Keratinocyte (primary cell): Measurements from ENCODE around the gene MBLAC1. TPM values are rescaled to one million over a fixed set of nuclear protein-coding genes. Genes with fewer than 3 reads are reported as not detected.

Experiments used
- DNase-seq: peaks from one replicate; pipeline ENCODE4 v3.0.0-alpha.2; 2011; ENCODE audit warnings: low read depth, missing footprints, low spot score
- FAIRE-seq: peaks from 2 replicates; lab custom pipeline; 2011; peaks lifted over from hg19 to GRCh38; lab: Jason Lieb, UNC
- H2AFZ ChIP-seq: 2 replicates; pipeline ENCODE4 v1.6.0; 2012; ENCODE audit warnings: low read length, control low read depth, inconsistent platforms; ENCODE audit not compliant: control insufficient read depth
- H3K27ac ChIP-seq: 2 replicates; pipeline ENCODE4 v1.5.1; 2011; ENCODE audit warnings: low read length; ENCODE audit not compliant: control insufficient read depth, insufficient read depth
- H3K27me3 ChIP-seq: 3 replicates; pipeline ENCODE4 v1.6.0; 2011; ENCODE audit warnings: low read length; ENCODE audit not compliant: control insufficient read depth, insufficient read depth; ENCODE audit errors: extremely low read depth
- H3K36me3 ChIP-seq, 2 experiments: 2 replicates in 1 of 2; 3 replicates in 1 of 2; pipeline ENCODE4 v1.5.1; 2011; ENCODE audit warnings: low read length in 2 of 2, mild to moderate bottlenecking in 1 of 2; ENCODE audit not compliant: control insufficient read depth in 2 of 2, insufficient read depth in 2 of 2; ENCODE audit errors: extremely low read depth in 1 of 2
- H3K4me1 ChIP-seq: 3 replicates; pipeline ENCODE4 v1.5.1; 2011; ENCODE audit warnings: low read length; ENCODE audit not compliant: control insufficient read depth, insufficient read depth; ENCODE audit errors: extremely low read depth
- H3K4me2 ChIP-seq: 3 replicates; pipeline ENCODE4 v1.6.0; 2011; ENCODE audit warnings: low read depth, low read length; ENCODE audit not compliant: control insufficient read depth, insufficient read depth; ENCODE audit errors: extremely low read depth
- H3K4me3 ChIP-seq, 3 experiments: fragments of 200-600 bp in 1 of 3; sonication (generic) in 1 of 3; 2 replicates in 2 of 3; 3 replicates in 1 of 3; pipeline ENCODE4 v1.5.1; 2011 to 2016; ENCODE audit warnings: low read length in 3 of 3, mild to moderate bottlenecking in 3 of 3, control low read depth in 2 of 3, inconsistent platforms in 1 of 3, low read depth in 1 of 3, mixed read lengths in 1 of 3, mixed run types in 1 of 3, moderate library complexity in 1 of 3; ENCODE audit not compliant: control insufficient read depth in 2 of 3, insufficient read depth in 2 of 3; ENCODE audit errors: extremely low read depth in 1 of 3
- H3K79me2 ChIP-seq: 2 replicates; pipeline ENCODE4 v1.6.0; 2012; ENCODE audit warnings: low read length; ENCODE audit not compliant: control insufficient read depth, insufficient read depth
- H3K9ac ChIP-seq: 3 replicates; pipeline ENCODE4 v1.6.0; 2011; ENCODE audit warnings: low read length; ENCODE audit not compliant: control insufficient read depth, insufficient read depth; ENCODE audit errors: extremely low read depth
- H3K9me1 ChIP-seq: 3 replicates; pipeline ENCODE4 v1.6.0; 2011; ENCODE audit warnings: low read length; ENCODE audit not compliant: control insufficient read depth, insufficient read depth; ENCODE audit errors: extremely low read depth
- H3K9me3 ChIP-seq: 2 replicates; pipeline ENCODE4 v1.5.1; 2012; ENCODE audit warnings: low read depth, low read length; ENCODE audit not compliant: control insufficient read depth
- H4K20me1 ChIP-seq: 3 replicates; pipeline ENCODE4 v1.6.0; 2011; ENCODE audit warnings: low read length; ENCODE audit not compliant: control insufficient read depth, insufficient read depth; ENCODE audit errors: extremely low read depth
- EZH2 ChIP-seq: IDR thresholded peaks from one replicate; pipeline ENCODE4 v1.6.1; 2012; ENCODE audit warnings: inconsistent platforms, mild to moderate bottlenecking, low read length, moderate library complexity
- dilution Hi-C: fragments of 300-500 bp; cut with MboI; formaldehyde crosslinking; loops from one replicate; pipeline ENCODE4 v1.7.0; 2020; ENCODE audit warnings: low sequenced_read_pairs; ENCODE audit not compliant: extremely low pct_ligation_motif_present
- polyA plus RNA-seq, 5 experiments: library from polyadenylated mRNA; depleted of rRNA in 3 of 5; stranded (reverse) in 3 of 5; stranded (forward) in 1 of 5; unstranded in 1 of 5; fragments of >200 nt; gene quantifications; 1 replicate in 1 of 5; 2 replicates in 3 of 5; 3 replicates in 1 of 5; pipeline versions ENCODE4 v1.2.1 to v1.2.3, GENCODE V29; 2011 to 2012; ENCODE audit warnings: missing spikeins in 2 of 5, low read depth in 1 of 5, low replicate concordance in 1 of 5
- TF ChIP-seq, protein P1 (sequence below), 3 experiments: IDR thresholded peaks in 1 of 3; conservative IDR thresholded peaks in 1 of 3; optimal IDR thresholded peaks in 1 of 3; 2 replicates in 2 of 3; 3 replicates in 1 of 3; pipeline versions ENCODE3 to v1.5.1; 2011; ENCODE audit warnings: low read length in 3 of 3, mild to moderate bottlenecking in 3 of 3, moderate library complexity in 2 of 3, control low read depth in 1 of 3, inconsistent platforms in 1 of 3; ENCODE audit not compliant: insufficient read depth in 2 of 3; ENCODE audit errors: extremely low read depth in 1 of 3

MBLAC1 gene
- polyA plus RNA-seq, 1 donor (not counting 4 experiments of a cell fraction or from before 2014, with no cell fraction given), result 0.21 TPM

- Histone ChIP-seq H3K4me1 (peaks cover 15% of the 10 kb centered on the region), H4K20me1 (no peaks in the 10 kb centered on the region), H3K4me2 (no peak overlapping the region), H3K36me3 (peaks cover 29 to 37% of the 10 kb centered on the region in 2 experiments), H3K9me1 (no peaks in the 10 kb centered on the region), H3K4me3 (no peak overlapping the region), H2AFZ (no peak overlapping the region), H3K79me2 (peaks cover 58% of the 10 kb centered on the region), H3K27me3 (no peaks in the 10 kb centered on the region), H3K27ac (no peak overlapping the region), H3K9me3 (no peaks in the 10 kb centered on the region), H3K9ac (no peak overlapping the region)
- DNase-seq, result no peak
- TF ChIP-seq EZH2, result no peak
- TF ChIP-seq, protein P1, sequence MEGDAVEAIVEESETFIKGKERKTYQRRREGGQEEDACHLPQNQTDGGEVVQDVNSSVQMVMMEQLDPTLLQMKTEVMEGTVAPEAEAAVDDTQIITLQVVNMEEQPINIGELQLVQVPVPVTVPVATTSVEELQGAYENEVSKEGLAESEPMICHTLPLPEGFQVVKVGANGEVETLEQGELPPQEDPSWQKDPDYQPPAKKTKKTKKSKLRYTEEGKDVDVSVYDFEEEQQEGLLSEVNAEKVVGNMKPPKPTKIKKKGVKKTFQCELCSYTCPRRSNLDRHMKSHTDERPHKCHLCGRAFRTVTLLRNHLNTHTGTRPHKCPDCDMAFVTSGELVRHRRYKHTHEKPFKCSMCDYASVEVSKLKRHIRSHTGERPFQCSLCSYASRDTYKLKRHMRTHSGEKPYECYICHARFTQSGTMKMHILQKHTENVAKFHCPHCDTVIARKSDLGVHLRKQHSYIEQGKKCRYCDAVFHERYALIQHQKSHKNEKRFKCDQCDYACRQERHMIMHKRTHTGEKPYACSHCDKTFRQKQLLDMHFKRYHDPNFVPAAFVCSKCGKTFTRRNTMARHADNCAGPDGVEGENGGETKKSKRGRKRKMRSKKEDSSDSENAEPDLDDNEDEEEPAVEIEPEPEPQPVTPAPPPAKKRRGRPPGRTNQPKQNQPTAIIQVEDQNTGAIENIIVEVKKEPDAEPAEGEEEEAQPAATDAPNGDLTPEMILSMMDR (optimal IDR thresholded peaks at IDR 0.05 in 1 of 3, IDR thresholded peaks at IDR 0.05 in 1 of 3, conservative IDR thresholded peaks at IDR 0.05 in 1 of 3; ENCODE audit: extremely low read depth in 1 of 3, insufficient read depth in 2 of 3, low read length in 3 of 3), result no peak
- FAIRE-seq, result no peak
- dilution Hi-C loops, result no loop called here
Observed at GRCh38 chr7:100079024-100079560, 47.7 kb upstream of the MBLAC1 start.

DNA sequence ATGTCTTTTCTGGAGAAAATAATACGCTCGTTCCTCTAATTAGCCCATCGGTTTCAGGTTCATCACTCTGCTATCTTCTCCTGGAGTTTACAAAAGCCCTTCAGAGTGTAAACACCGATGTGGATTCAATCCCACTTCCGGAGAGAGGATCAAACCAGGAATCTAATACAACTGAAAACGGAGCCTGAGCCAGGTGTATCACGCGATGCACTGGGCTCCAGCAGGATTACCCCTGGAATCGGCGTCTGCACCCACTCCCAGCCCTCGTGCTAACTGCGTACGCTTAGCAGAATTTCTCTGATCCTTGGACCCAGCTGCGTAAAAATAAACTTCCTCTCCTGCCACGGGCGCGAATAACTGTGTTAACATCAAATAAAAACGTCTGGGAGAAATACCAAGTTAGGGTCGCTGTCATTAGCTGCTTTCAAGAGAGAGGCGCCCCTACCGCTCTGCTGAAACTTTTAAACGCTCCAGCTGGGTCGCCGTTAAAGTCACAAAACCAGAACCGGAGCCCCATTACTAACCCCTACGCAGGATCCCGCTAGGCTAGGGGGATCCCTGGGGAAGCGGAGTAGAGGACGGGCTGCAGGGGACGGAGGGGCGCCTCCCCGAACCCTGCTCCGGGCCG, 45.7 kb upstream of the MBLAC1 start:
- Histone ChIP-seq H3K4me3 (peak overlapping the region; percentile 83 to 99 (median 99)), H3K79me2 (peaks cover 50% of the 10 kb centered on the region), H2AFZ (peak overlapping the region; percentile 86), H3K36me3 (peaks cover 16 to 21% of the 10 kb centered on the region in 2 experiments), H3K9me3 (no peaks in the 10 kb centered on the region), H3K9ac (peak overlapping the region; percentile 95), H3K4me1 (peaks cover 15% of the 10 kb centered on the region), H3K27me3 (no peaks in the 10 kb centered on the region), H3K4me2 (peak overlapping the region; percentile 88), H3K27ac (peak overlapping the region; percentile 89), H4K20me1 (no peaks in the 10 kb centered on the region), H3K9me1 (no peaks in the 10 kb centered on the region)
- DNase-seq (no peak), FAIRE-seq (no peak)
- dilution Hi-C loops, result no loop called here
- no peak for TF ChIP-seq EZH2
